22Rv1 (cell line): ENCODE data around the gene FADS3.

ENCODE experiments used
- ZFX ChIP-seq: fragments of 450-650 bp; IDR thresholded peaks from 2 replicates; pipeline ENCODE4 v1.6.1; 2017; ENCODE audit warnings: antibody characterized with exemption, borderline replicate concordance
- TF ChIP-seq, protein P1 (sequence below): fragments of 450-650 bp; IDR thresholded peaks from 2 replicates; pipeline ENCODE4 v1.5.1; 2017; ENCODE audit warnings: mild to moderate bottlenecking

DNA sequence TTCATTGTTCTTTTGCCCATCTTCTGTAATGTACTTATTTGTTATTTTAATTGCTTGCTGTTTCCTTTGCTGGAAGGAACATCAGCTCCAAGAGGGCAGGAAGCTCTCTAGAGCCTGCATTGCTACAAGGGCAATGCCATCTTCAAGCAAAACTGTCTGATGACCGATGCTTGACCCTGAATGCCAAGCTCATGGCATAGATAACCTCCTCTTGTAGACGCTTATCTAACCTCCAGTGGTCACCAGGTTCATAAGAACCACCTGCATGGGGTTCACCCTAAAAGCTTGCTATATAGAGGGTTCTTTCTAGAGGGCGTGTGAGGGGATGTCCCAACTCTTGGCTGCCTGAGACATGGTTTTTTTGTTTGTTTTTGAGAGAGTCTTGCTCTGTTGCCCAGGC is 16.5 kb downstream of the FADS3 start:
- TF ChIP-seq, protein P1, sequence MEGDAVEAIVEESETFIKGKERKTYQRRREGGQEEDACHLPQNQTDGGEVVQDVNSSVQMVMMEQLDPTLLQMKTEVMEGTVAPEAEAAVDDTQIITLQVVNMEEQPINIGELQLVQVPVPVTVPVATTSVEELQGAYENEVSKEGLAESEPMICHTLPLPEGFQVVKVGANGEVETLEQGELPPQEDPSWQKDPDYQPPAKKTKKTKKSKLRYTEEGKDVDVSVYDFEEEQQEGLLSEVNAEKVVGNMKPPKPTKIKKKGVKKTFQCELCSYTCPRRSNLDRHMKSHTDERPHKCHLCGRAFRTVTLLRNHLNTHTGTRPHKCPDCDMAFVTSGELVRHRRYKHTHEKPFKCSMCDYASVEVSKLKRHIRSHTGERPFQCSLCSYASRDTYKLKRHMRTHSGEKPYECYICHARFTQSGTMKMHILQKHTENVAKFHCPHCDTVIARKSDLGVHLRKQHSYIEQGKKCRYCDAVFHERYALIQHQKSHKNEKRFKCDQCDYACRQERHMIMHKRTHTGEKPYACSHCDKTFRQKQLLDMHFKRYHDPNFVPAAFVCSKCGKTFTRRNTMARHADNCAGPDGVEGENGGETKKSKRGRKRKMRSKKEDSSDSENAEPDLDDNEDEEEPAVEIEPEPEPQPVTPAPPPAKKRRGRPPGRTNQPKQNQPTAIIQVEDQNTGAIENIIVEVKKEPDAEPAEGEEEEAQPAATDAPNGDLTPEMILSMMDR, result no peak
- TF ChIP-seq ZFX, result no peak
